HG03108 (cell line): Measurements from ENCODE around the gene SMAD6.
"Not testable (repeated sequence)": the region's sequence is repeated elsewhere in the genome, so short reads cannot be mapped to it uniquely, and the experiment has no call there.

Experiments used
- ATAC-seq: cut with Tn5 transposase; IDR thresholded peaks from one replicate; pipeline ENCODE4 v1.9.1; 2021; ENCODE audit warnings: moderate library complexity; ENCODE audit not compliant: unreplicated experiment

Gene SMAD6

GRCh38 chr15:66756295-66756694 is 54.3 kb downstream of the SMAD6 start:
- ATAC-seq, result no peak

- no peak for ATAC-seq
These were observed 55.0 kb downstream of the SMAD6 start for GRCh38 chr15:66757030-66757429.

GRCh38 chr15:66757521-66757920 is 55.5 kb downstream of the SMAD6 start:
- no peak for ATAC-seq

- not testable (repeated sequence) for ATAC-seq
These were observed 56.2 kb downstream of the SMAD6 start for GRCh38 chr15:66758217-66758616.

- no peak for ATAC-seq
These were observed 56.8 kb downstream of the SMAD6 start for GRCh38 chr15:66758844-66759243.

GRCh38 chr15:66760097-66760967 is 58.3 kb downstream of the SMAD6 start:
- ATAC-seq, result no peak

GRCh38 chr15:66760968-66761725 is 59.1 kb downstream of the SMAD6 start:
- no peak for ATAC-seq

- ATAC-seq, result no peak
These were observed 59.9 kb downstream of the SMAD6 start for GRCh38 chr15:66761726-66762595.

GRCh38 chr15:66763186-66764071 is 61.4 kb downstream of the SMAD6 start:
- no peak for ATAC-seq

GRCh38 chr15:66764072-66764786 is 62.2 kb downstream of the SMAD6 start:
- ATAC-seq, result no peak

GRCh38 chr15:66765478-66766281 is 63.6 kb downstream of the SMAD6 start:
- peak; percentile 66 for ATAC-seq

GRCh38 chr15:66766282-66767230 is 64.5 kb downstream of the SMAD6 start:
- no peak for ATAC-seq

- ATAC-seq, result no peak
These were observed 65.2 kb downstream of the SMAD6 start for GRCh38 chr15:66767240-66767659.

GRCh38 chr15:66768987-66769386 is 67.0 kb downstream of the SMAD6 start:
- no peak for ATAC-seq

GRCh38 chr15:66770518-66771350 is 68.7 kb downstream of the SMAD6 start:
- no peak for ATAC-seq

GRCh38 chr15:66771351-66771650 is 69.3 kb downstream of the SMAD6 start:
- no peak for ATAC-seq

GRCh38 chr15:66772604-66773128 is 70.6 kb downstream of the SMAD6 start:
- no peak for ATAC-seq
